Tongue (tissue), 2 donors: ENCODE results near the gene ARHGEF18. TPM values are rescaled to one million over a fixed set of nuclear protein-coding genes. Genes with fewer than 3 reads are reported as not detected.
"Not testable (repeated sequence)": the region's sequence is repeated elsewhere in the genome, so short reads cannot be mapped to it uniquely, and the experiment has no call there.

Source experiments
- DNase-seq: peaks from one replicate; pipeline ENCODE4 v3.0.0-alpha.2; 2015
- total RNA-seq: library from RNA; depleted of rRNA; stranded (reverse); fragments of >200 nt; gene quantifications from one replicate; pipeline ENCODE4 v1.2.3, GENCODE V29; 2014

The ARHGEF18 gene
- total RNA-seq, 1 donor from 2014 or later, result 23.6 TPM

- DNase-seq, result no peak
These were observed 474 bp downstream of the ARHGEF18 start for GRCh38 chr19:7349231-7349591.

DNA sequence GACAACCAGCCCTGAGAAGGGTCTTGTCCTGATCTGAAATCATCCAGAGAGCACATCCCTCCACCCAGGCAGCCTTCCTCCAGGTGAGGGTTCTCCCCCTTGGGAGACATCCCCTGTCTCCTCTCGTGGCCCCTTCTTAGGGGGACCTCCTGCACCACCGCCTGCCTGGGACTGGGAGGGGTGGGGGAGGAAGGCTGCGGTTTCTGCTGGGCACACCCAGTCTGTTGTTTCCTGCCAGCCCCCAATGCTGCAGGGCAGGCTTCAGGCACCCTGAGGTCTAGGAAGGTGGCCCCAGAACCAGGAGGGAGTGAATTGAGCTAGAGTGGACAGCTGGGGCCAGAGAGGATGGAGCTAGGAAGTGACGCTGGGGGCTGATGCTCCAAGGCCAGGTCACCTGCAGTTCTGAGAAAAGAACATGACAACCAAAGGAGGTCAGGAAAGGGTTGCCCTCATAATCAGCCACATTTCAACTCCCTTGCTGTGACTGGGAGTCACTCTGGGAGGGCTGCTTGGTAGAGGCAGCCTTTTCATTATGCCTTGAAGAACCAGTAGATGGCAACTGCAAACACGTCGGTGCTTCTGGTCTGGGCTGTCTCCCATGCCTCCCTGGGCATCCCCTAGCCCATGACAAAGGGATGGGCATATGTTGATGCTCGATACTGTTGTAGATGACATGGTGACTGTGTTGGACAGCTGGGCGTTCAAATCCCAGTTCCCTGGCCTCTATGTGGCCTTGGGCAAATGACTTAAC, 1.4 kb downstream of the ARHGEF18 start:
- DNase-seq, result no peak

GRCh38 chr19:7351861-7352260, 3.1 kb downstream of the ARHGEF18 start:
- DNase-seq, result no peak

DNA sequence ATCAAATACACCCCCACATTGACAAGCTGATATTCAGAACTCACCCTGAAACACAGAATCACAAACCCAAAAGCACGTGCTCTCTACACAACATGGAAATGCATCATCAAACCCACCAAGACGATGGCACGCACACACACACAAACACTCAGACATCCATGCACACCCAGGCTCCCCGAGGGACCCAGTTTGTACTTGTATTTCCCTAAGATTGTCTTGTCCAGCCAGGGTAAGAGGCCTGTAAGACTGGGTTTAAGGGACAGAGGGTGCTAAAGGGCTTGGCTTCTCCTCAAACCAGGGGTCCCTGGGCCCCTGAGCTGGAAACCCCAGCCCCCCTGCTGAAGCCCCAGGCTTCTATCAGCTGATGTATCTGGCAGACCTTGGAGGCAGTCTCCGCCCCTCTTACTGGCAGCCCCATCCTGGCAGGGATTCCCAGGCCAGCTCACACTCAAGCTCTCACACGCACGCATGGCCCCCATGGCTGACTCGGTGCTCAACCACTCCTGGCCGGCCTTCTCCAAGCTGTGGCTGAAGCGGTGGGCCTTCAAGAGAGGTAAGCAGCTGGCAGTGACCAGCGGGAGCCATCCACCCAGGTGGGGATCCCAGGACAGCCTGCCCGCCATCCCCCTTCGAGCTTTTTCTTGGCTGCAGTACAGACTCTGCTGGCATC, 6.5 kb downstream of the ARHGEF18 start:
- DNase-seq, result no peak

DNA sequence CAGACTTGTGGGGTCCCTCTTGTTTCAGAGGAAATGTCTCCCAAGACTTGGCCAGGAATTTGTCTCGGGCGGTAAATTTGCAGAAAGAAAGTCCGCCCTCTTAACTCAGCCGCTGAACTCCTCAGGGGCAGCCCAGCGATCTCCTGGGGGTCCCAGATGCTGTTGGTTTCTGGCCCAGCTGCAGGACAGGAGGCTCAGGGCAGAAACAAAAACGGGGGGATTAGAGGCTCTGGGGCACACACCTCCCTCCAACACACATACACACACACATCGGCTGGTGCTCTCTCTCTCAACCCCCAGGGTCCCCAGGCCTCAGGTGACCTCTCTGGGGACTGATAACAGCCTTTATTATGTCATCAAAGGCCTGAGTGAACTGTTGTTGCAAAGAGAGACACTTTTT, 7.1 kb downstream of the ARHGEF18 start:
- no peak for DNase-seq

DNA sequence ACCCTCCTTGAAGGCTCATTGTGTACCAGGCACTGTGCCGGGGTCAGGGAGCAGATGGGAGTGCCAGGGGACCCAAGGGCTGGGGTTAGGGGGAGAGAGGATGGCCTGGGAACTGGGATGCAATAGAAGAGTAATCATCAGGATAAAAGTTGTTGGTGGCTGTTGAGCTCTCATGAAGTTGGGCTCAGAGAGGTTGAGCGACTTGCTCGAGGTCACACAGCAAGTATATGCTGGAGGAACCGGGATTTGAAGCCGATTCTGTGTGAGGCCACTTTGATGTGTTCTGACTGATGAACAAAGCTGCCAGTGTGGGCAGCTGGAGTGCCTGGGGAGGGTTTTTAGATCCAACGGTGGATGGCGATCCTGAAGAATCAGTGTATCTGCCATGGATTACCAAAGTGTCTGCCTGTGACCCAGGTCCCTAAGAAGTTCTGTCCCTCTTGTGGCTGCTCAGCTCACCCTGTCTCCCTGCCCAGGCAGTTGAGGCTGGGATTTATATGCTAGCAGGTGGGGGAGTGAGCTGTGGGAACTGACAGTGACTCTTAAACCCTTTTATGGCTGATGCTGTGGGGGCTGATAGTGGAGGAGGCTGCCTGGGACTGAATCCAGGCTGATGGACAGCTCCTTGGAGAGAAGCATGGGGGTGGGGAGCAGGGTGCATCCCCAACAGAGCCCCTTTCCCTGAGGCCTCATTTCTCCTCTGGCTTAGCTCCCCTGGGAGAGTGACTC, 8.3 kb downstream of the ARHGEF18 start:
- no peak for DNase-seq

DNA sequence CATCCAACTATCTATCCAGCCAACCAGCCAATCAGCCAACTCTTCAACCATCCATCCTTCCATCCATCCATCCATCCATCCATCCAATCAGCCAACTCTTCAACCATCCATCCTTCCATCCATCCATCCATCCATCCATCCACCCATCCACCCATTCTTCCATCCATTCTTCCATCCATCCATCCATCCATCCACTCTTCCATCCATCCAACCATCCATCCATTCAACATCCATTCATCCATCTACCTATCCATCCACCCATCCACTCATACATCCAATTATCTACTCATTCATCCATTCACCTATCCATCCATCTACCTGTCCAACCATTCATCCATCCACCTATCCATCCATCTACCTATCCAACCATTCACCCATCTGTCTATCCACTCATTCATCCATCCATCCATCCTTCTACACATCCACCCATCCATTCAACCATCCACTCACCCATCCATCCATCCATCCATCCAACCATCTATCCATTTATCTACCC, 9.4 kb downstream of the ARHGEF18 start:
- DNase-seq, result no peak

- peak; percentile 61 for DNase-seq
These were observed 11.8 kb downstream of the ARHGEF18 start for GRCh38 chr19:7360393-7360984.

- DNase-seq, result no peak
These were observed 14.5 kb downstream of the ARHGEF18 start for GRCh38 chr19:7363225-7363624.

DNA sequence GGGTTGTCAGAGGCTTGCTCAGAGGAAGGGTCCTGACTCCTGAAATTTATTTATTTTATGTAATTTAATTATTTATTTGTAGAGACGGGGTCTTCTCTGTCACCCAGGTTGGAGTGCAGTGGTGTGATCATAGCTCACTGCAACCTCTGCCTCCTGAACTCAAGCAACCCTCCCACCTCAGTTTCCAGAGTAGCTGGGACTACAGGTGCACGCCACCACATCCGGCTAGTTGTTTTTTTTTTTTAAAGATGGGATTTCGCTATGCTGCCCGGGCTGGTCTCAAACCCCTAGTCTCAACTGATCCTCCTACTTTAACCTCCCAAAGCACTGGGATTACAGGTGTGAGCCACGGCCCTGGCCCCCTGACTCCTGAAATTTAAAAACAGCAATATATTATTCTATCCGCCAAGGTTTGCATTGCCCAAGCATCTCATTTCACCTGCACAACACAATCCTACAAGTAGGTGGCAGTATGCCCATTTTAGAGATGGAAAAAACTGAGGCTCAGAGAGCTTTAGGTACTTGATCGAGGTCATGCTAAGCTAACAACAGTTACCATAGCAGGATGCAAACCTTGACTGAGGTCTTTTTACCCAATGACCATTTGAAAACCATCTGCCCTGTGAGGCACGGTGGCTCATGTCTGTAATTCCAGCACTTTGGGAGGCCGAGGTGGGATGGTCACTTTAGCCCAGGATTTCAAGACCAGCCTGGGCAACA, 18.1 kb downstream of the ARHGEF18 start:
- peak; percentile 36 for DNase-seq

GRCh38 chr19:7368456-7368855, 19.7 kb downstream of the ARHGEF18 start:
- peak; percentile 81 for DNase-seq

DNA sequence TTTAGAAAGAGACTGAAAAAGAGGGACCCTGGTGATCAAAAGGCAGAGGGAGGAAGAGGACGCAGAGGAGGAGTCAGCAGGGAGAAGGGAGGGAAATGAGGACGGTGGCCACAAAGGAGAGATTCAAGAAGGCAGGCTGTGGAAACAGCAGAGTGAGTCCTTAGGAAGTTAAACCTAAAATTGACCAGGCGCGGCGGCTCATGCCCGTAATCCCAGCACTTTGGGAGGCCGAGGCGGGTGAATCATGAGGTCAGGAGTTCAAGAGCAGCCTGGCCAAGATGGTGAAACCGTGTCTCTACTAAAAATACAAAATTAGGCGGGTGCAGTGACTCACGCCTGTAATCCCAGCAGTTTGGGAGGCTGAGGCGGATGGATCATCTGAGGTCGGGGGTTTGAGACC, 20.1 kb downstream of the ARHGEF18 start:
- DNase-seq, result not testable (repeated sequence)

DNA sequence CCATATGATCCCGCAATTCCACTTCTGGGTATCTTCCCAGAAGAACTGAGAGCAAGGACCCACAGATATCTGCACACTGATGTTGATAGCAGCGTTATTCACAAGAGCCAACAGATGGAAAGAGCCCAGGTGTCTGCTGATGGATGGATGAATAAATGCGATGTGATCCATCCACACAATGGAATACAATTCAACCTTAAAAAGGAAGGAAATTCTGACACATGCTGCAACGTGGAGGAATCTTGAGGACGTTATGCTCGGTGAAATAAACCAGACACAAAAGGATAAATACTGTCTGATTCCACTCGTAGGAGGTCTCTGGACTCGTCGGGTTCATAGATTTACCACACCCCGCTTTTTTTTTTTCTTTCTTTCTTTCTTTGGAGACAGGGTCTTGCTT, 21.8 kb downstream of the ARHGEF18 start:
- DNase-seq, result peak; percentile 62

GRCh38 chr19:7371001-7371400, 22.3 kb downstream of the ARHGEF18 start:
- no peak for DNase-seq

DNA sequence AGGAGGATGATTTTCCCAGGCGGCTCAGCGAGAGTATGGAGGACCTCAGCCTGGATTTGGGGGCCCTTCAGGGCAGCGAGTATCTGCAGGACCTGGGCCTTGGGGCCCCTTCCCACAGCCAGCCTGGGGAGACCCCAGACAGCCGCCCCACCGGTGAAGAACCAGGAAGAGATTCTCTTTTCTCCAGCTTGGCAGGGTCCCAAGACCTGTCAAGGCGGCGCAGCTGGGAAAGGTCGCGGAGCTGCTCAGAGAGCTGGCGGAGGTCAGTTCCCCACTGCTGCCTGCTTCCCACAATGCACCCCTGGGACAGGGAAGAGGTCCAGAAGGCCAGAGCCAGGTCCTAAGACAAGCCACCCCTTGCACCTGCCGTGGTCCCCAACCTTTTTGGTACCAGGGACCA, 24.1 kb downstream of the ARHGEF18 start:
- no peak for DNase-seq

DNA sequence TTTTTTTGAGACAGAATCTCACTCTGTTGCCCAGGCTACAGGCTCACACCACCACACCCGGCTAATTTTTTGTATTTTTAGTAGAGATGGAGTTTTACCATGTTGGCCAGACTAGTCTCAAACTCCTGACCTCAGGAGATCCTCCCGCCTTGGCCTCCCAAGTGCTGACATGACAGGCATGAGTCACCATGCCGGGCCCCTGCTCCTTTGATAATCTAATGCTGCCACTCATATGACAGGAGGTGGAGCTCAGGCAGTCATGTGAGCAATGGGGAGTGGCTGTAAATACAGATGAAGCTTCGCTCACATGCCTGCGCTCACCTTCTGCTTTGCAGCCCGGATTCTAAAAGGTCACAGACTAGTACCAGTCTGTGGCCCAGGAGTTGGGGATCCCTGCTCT, 25.1 kb downstream of the ARHGEF18 start:
- DNase-seq, result no peak

- no peak for DNase-seq
These were observed 27.6 kb downstream of the ARHGEF18 start for GRCh38 chr19:7376151-7376852.

GRCh38 chr19:7377196-7377595, 28.5 kb downstream of the ARHGEF18 start:
- DNase-seq, result no peak

DNA sequence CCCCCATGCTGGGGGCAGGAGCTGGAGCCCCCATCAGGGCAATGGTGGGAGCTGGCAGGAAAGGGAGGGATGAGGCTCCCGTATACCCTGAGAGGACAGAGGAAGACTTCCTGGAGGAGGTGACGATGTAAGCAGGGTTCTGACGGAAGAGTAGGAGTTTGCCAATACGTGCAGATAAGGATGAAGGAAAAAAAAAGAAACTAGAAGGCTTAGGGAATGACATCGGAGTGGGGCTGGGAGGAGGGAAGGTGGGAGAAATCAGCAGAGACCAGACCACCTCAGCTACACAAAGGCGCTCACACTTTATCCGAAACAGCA, 32.3 kb downstream of the ARHGEF18 start:
- no peak for DNase-seq

DNA sequence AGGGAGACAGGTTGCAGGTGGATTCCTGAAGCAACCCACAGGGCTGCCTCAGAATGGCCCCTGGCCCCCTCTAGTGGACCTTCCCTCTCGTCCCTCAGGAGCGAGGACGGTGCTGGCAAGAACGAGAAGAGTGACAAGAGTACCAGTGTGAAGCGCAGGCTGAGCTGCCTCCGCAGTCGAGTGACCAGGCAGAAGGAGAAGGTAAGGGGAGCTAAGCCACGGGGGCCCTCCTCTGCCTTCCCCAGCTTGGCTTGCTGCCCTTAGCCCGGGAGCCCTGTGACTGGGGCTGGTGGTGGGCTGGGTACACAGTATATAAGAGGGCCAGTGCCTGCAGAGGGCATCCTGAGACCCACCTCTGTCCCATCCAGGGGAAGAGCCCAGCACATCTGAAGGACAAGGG, 34.0 kb downstream of the ARHGEF18 start:
- no peak for DNase-seq

DNA sequence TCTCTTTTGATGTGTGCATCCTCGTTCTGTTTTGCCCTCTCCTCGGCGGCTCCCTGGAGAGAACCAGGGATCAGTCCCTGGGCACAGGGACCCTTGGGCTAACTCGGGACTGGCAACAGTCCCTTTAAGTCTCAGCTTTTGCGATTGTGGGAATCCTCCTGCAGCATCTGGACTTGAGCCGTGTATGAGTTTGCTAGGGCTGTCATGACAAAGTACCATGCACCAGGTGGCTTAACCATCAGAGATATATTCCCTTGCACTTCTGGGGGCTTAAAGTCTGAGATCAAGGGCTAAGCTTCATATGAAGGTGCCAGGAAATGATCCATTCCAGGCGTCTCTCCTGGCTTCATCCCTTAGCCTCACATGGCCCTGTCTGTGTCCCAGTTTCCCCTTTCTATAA, 34.5 kb downstream of the ARHGEF18 start:
- no peak for DNase-seq

- DNase-seq, result no peak
These were observed 36.3 kb downstream of the ARHGEF18 start for GRCh38 chr19:7385062-7385461.
